K562 (cell line): ENCODE data around the gene HES3. TPM values are rescaled to one million over a fixed set of nuclear protein-coding genes. Genes with fewer than 3 reads are reported as not detected.

ENCODE experiments used
- CBX8 ChIP-seq: fragments of 200-600 bp; sonication (generic); IDR thresholded peaks from 2 replicates; pipeline ENCODE4 v1.6.1; 2012; ENCODE audit warnings: borderline replicate concordance, mixed run types, low read depth, mild to moderate bottlenecking, moderate library complexity, mixed read lengths, low read length, control low read depth, inconsistent platforms; ENCODE audit not compliant: poor library complexity, severe bottlenecking; ENCODE audit errors: extremely low read depth
- ELF1 ChIP-seq: fragments of 200-800 bp; sonication (Bioruptor generic); IDR thresholded peaks from 2 replicates; pipeline ENCODE4 v1.6.1; 2016; ENCODE audit warnings: missing genetic modification characterization, missing compliant biosample characterization
- HSF4 ChIP-seq: fragments of 250-450 bp; sonication (Bioruptor Pico); IDR thresholded peaks from 2 replicates; pipeline ENCODE4 v2.1.2; 2022; ENCODE audit warnings: mild to moderate bottlenecking, moderate library complexity, borderline replicate concordance
- KLF1 ChIP-seq: fragments of 450-650 bp; IDR thresholded peaks from 2 replicates; pipeline ENCODE4 v1.6.1; 2016; ENCODE audit warnings: missing genetic modification characterization, missing compliant biosample characterization
- MIER1 ChIP-seq: fragments of 450-650 bp; IDR thresholded peaks from 2 replicates; pipeline ENCODE4 v1.6.1; 2016; ENCODE audit warnings: antibody characterized with exemption, mild to moderate bottlenecking, low read depth
- PYGO2 ChIP-seq: fragments of 450-650 bp; IDR thresholded peaks from 2 replicates; pipeline ENCODE4 v1.6.1; 2016; ENCODE audit warnings: mild to moderate bottlenecking, missing genetic modification characterization, moderate library complexity, missing compliant biosample characterization
- SAP30 ChIP-seq: fragments of 200-600 bp; sonication (generic); IDR thresholded peaks from 2 replicates; pipeline ENCODE4 v1.6.1; 2012; ENCODE audit warnings: borderline replicate concordance, low read depth, mild to moderate bottlenecking, moderate library complexity, low read length, control low read depth, inconsistent platforms; ENCODE audit not compliant: insufficient read depth, poor library complexity, severe bottlenecking
- SIN3A ChIP-seq, 2 experiments: fragments of 150-350 bp in 1 of 2; IDR thresholded peaks; 2 replicates each; pipeline ENCODE4 v1.6.1; 2011 to 2016; ENCODE audit warnings: borderline replicate concordance in 2 of 2, low read depth in 2 of 2, low read length in 2 of 2, mild to moderate bottlenecking in 2 of 2, moderate library complexity in 2 of 2; ENCODE audit not compliant: control insufficient read depth in 1 of 2
- SIRT6 ChIP-seq: IDR thresholded peaks from one replicate; pipeline ENCODE4 v1.6.1; 2012; ENCODE audit warnings: low read depth, mild to moderate bottlenecking, control low read depth, inconsistent platforms, low read length, moderate library complexity
- SMAD4 ChIP-seq: fragments of 250-450 bp; sonication (Bioruptor Pico); conservative IDR thresholded peaks from 2 replicates; pipeline ENCODE4 v1.8.0; 2021; ENCODE audit warnings: inconsistent platforms, mild to moderate bottlenecking, moderate library complexity
- U2AF2 ChIP-seq: fragments of 200-400 bp; formaldehyde crosslinking; optimal IDR thresholded peaks from 2 replicates; pipeline ENCODE3; 2017; ENCODE audit warnings: low read depth, mild to moderate bottlenecking, low read length
- XRCC3 ChIP-seq: fragments of 450-650 bp; IDR thresholded peaks from 2 replicates; pipeline ENCODE4 v1.6.1; 2017; ENCODE audit warnings: mild to moderate bottlenecking, moderate library complexity
- ZNF324 ChIP-seq: fragments of 250-450 bp; sonication (Bioruptor Pico); IDR thresholded peaks from 2 replicates; pipeline ENCODE4 v1.4.0; 2020; ENCODE audit warnings: mild to moderate bottlenecking
- ZNF507 ChIP-seq: conservative IDR thresholded peaks from 2 replicates; pipeline ENCODE4 v1.6.1; 2017; ENCODE audit warnings: missing genetic modification characterization, missing compliant biosample characterization
- ZNF583 ChIP-seq: fragments of 250-450 bp; sonication (Bioruptor Pico); IDR thresholded peaks from 2 replicates; pipeline ENCODE4 v1.4.0; 2020
- ZNF830 ChIP-seq: fragments of 250-450 bp; sonication (Bioruptor Pico); IDR thresholded peaks from 2 replicates; pipeline ENCODE4 v1.5.0; 2021; ENCODE audit warnings: mild to moderate bottlenecking
- polyA plus RNA-seq, 8 experiments: library from polyadenylated mRNA; depleted of rRNA in 4 of 8; stranded (reverse) in 5 of 8; unstranded in 3 of 8; fragments of >200 nt; fragmentation: Nextera tagmentation in 2 of 8; fragmentation: Illumina TruSeq in 1 of 8; extraction: Ambion mirVana in 2 of 8; extraction: Trizol in 1 of 8; gene quantifications; 2 replicates each; pipeline versions ENCODE4 v1.2.1 to v1.2.3, GENCODE V29; 2011 to 2014; ENCODE audit warnings: inconsistent platforms in 1 of 8, missing spikeins in 1 of 8
- total RNA-seq, 7 experiments: library from RNA; depleted of rRNA in 6 of 7; stranded (reverse); fragments of >200 nt in 6 of 7; fragmentation: Illumina TruSeq in 2 of 7; extraction: Trizol in 2 of 7; gene quantifications; 2 replicates each; pipeline versions ENCODE4 v1.2.1 to v1.2.3, GENCODE V29; 2011 to 2021; ENCODE audit warnings: low replicate concordance in 1 of 7
- TF ChIP-seq, protein P1 (sequence below): fragments of 450-650 bp; IDR thresholded peaks from 2 replicates; pipeline ENCODE4 v1.6.1; 2016; ENCODE audit warnings: antibody characterized with exemption
- TF ChIP-seq, protein P2 (sequence below): fragments of 250-450 bp; sonication (Bioruptor Pico); IDR thresholded peaks from 2 replicates; pipeline ENCODE4 v1.8.0; 2021; ENCODE audit warnings: moderate library complexity, mild to moderate bottlenecking, inconsistent platforms
- TF ChIP-seq, protein P3 (sequence below), 2 experiments: IDR thresholded peaks; 2 replicates each; pipeline ENCODE4 v1.6.1; 2012; ENCODE audit warnings: improper control_type of control experiment in 2 of 2, low read depth in 2 of 2, low read length in 2 of 2, borderline replicate concordance in 1 of 2
- TF ChIP-seq, protein P4 (sequence below), 2 experiments: fragments of 450-650 bp in 1 of 2; sonication (generic) in 1 of 2; formaldehyde crosslinking in 1 of 2; IDR thresholded peaks in 1 of 2; conservative IDR thresholded peaks in 1 of 2; 2 replicates each; pipeline versions ENCODE4 v1.6.1 to v1.8.1; 2016 to 2023; ENCODE audit warnings: mild to moderate bottlenecking in 2 of 2, moderate library complexity in 2 of 2, inconsistent platforms in 1 of 2, missing genetic modification reagents in 1 of 2

Gene HES3
- total and polyA plus RNA-seq, 9 of the 15 experiments (the other 6 are each of a cell fraction or from before 2014, with no cell fraction given): not detected

DNA sequence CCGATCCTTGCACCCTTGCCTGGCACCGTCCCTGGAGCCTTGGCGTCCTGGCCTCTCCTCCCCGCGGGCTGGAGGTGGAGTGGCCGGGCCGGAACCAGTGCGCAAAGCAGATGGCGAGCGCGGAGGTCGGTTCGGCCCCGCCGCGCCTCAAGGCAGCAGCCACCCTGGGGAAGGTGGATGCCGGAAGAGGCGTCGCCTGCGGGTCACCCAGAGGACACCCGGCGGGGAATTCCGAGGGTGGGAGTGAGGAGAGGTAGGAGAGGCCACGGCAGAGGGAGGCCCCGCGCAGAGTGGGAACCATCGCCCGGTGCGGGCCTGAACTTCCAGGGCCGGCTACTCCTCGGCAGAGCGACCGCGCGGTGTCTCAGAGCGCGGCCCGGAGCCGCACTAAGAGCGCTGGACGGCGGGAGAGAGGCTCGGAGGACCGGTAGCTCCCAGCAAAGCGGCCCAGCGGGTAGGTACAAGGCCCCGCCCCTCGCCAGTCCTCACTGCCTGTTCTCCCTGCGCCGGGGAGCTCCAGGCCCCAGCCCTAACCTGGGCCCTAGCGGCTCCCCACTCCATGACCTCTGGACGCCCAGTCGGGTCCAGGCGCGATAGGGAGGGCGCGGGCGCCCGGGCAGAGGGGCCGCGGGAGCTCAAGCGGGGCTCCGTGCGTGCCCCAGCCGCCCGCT lies 38.0 kb upstream of the HES3 start, which contains the start of gene RNF207 (continued):
- TF ChIP-seq, protein P1, sequence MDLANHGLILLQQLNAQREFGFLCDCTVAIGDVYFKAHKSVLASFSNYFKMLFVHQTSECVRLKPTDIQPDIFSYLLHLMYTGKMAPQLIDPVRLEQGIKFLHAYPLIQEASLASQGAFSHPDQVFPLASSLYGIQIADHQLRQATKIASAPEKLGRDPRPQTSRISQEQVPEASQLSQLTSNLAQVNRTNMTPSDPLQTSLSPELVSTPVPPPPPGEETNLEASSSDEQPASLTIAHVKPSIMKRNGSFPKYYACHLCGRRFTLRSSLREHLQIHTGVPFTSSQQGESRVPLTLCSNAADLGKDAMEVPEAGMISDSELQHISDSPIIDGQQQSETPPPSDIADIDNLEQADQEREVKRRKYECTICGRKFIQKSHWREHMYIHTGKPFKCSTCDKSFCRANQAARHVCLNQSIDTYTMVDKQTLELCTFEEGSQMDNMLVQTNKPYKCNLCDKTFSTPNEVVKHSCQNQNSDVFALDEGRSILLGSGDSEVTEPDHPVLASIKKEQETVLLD: peak; percentile 43; the same call in 1 of the 2 replicates
- no peak for TF ChIP-seq PYGO2 (tag)
- no peak for TF ChIP-seq ZNF583
- TF ChIP-seq, protein P2, sequence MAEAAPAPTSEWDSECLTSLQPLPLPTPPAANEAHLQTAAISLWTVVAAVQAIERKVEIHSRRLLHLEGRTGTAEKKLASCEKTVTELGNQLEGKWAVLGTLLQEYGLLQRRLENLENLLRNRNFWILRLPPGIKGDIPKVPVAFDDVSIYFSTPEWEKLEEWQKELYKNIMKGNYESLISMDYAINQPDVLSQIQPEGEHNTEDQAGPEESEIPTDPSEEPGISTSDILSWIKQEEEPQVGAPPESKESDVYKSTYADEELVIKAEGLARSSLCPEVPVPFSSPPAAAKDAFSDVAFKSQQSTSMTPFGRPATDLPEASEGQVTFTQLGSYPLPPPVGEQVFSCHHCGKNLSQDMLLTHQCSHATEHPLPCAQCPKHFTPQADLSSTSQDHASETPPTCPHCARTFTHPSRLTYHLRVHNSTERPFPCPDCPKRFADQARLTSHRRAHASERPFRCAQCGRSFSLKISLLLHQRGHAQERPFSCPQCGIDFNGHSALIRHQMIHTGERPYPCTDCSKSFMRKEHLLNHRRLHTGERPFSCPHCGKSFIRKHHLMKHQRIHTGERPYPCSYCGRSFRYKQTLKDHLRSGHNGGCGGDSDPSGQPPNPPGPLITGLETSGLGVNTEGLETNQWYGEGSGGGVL (CRISPR knock-in tag): no peak
- TF ChIP-seq SIRT6: no peak
- no peak for TF ChIP-seq ZNF507 (tag)
- no peak for TF ChIP-seq XRCC3
- TF ChIP-seq HSF4 (CRISPR knock-in tag): no peak
- TF ChIP-seq CBX8: no peak
- TF ChIP-seq KLF1 (tag): no peak
- TF ChIP-seq SAP30: no peak
- TF ChIP-seq MIER1: no peak
- TF ChIP-seq ZNF324: no peak
- no peak for TF ChIP-seq U2AF2
- TF ChIP-seq ZNF830: no peak
- peak; percentile 66 for TF ChIP-seq SMAD4 (CRISPR knock-in tag)
- TF ChIP-seq, protein P3, sequence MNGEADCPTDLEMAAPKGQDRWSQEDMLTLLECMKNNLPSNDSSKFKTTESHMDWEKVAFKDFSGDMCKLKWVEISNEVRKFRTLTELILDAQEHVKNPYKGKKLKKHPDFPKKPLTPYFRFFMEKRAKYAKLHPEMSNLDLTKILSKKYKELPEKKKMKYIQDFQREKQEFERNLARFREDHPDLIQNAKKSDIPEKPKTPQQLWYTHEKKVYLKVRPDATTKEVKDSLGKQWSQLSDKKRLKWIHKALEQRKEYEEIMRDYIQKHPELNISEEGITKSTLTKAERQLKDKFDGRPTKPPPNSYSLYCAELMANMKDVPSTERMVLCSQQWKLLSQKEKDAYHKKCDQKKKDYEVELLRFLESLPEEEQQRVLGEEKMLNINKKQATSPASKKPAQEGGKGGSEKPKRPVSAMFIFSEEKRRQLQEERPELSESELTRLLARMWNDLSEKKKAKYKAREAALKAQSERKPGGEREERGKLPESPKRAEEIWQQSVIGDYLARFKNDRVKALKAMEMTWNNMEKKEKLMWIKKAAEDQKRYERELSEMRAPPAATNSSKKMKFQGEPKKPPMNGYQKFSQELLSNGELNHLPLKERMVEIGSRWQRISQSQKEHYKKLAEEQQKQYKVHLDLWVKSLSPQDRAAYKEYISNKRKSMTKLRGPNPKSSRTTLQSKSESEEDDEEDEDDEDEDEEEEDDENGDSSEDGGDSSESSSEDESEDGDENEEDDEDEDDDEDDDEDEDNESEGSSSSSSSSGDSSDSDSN (IDR thresholded peaks at IDR 0.05; ENCODE audit: borderline replicate concordance in 1 of 2, low read depth in 2 of 2, low read length in 2 of 2): peak; percentile 90; a peak in 3 of 4 replicates
- TF ChIP-seq, protein P4, sequence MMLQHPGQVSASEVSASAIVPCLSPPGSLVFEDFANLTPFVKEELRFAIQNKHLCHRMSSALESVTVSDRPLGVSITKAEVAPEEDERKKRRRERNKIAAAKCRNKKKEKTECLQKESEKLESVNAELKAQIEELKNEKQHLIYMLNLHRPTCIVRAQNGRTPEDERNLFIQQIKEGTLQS (IDR thresholded peaks at IDR 0.05): no peak
- TF ChIP-seq, protein P4 (CRISPR knock-in tag; conservative IDR thresholded peaks at IDR 0.05): no peak
- no peak for TF ChIP-seq ELF1
- TF ChIP-seq SIN3A (IDR thresholded peaks at IDR 0.05; ENCODE audit: borderline replicate concordance in 2 of 2, control insufficient read depth in 1 of 2, low read depth in 2 of 2, low read length in 2 of 2): no peak
